Stimulated activated CD8-positive, alpha-beta memory T cell treated with anti-CD3 and anti-CD28 coated beads, Interleukin-4, amount 100 ng/mL, for 4 hours (primary cell): ENCODE results near the gene DMRTC2.
"Not testable (repeated sequence)": the region's sequence is repeated elsewhere in the genome, so short reads cannot be mapped to it uniquely, and the experiment has no call there.

Experiments
- DNase-seq, 2 donors: peaks; one replicate each; pipeline ENCODE4 v3.0.0-alpha.2; 2020; ENCODE audit warnings: low read depth in 2 of 2, low spot score in 1 of 2

The DMRTC2 gene

DNA sequence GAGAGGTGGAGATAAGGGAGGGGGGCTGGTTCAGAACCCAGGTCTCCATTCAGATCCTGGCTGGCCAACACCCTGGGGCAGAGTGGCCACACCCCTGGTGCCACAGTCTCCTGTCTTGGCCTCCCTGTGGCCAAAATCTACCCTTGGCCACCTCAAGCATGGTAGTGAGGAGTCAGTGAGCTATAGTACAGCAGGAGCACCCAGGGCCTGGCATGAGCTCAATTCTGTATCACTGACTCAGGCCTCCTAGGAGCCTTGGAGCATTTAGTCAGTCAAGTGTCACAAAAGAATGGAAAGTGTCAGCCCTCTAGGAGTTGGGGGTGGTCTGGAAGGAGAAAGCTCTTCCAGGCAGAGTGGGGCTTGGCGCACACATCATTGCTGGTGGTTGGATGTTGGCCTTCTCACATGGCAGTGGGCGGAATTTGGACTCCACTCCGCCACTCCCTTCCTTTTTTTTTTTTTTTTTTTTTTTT lies 25.6 kb downstream of the DMRTC2 start:
- DNase-seq: no peak

DNA sequence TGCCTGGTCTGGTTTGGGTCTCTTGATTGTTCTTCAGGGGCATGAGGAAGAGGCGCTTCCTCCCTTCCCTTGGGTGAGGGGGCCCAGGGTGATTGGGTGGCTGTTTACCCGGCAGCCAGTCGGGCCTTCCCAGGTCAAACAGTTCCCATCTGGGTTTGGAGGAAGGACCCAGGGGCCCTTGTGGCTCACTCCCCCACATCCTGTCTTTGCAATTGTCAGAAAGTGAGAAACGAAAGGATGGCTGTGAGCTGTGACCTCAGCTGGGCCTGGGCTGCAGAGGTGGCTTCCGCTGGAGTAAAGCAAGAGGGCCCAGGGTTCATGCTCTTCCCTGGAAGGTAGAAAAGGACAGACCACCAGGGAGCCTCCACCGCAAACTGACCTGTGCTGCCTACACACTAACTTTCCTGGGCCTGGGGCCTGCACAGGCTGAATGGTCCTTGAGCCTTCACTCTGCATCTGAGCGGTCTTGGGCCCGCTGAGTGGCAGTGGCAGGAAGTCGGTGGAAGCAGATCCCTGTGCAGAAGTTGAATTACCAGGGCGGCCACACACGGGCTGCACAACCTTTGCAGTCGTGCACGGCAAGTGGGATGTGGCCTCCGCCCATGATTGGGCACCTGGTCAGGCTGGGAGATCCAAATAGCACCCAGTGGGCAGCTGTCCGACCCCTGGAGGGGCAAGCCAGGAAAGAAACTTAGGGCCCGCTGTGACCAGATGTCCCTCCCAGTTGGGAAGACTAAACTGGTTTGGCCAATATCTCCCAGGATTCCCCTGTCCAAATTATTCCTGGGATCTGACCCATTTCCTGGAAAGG lies 26.9 kb downstream of the DMRTC2 start:
- no peak for DNase-seq

DNA sequence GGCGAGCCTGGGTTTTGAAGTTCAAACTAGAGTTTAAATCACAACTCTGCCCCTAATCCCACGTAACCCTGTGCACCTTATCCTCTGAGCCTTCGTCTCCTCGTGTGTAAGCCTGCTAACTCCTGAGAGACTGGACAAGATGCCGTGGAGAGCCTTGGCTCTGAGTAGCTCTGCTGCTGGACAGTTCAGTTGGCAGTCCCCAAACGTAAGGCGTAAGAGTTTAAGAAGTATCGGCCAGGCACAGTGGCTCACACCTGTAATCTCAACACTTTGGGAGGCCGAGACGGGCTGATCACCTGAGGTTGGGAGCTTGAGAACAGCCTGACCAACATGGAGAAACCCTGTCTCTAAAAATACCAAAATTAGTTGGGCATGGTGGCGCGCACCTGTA lies 27.5 kb downstream of the DMRTC2 start:
- no peak for DNase-seq

DNA sequence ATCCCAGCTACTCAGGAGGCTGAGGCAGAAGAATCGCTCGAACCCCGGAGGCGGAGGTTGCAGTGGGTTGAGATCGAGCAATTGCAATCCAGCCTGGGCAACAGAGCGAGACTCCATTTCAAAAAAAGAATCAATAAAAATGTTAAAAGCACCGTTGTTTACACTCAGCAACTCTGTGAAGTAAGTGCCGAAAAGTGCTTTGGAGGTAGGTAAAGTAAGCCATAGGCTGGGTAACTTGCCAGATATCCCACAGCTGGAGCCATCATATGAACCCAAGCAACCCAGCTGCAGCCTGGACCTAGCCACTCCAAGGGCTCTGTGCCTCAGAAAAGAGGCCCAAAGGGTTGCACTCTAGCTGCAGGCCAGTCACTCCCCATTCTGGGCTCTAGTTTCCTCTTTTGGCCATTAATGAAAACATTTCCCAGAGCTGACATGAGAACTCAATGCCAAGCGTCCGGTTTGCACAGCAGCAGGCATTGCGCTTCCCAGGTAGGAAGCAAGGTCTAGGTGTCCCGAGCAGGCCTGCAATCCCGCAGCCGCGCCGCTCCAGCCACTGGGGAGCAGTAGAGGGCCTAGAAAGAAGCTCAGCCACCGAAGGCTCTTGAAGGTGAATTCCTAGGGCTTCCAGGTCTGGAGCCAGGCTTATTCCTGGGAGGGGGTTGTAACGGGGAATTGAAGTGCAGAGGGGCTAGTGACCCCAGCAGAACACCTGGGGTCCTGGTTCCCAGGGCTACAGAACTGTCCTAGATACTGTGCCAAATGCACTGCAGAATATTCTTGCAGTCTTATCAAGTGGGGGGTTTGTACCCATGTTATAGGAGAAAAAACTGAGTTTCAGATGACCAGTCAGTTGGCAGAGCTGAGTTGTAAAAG lies 28.2 kb downstream of the DMRTC2 start:
- no peak for DNase-seq

DNA sequence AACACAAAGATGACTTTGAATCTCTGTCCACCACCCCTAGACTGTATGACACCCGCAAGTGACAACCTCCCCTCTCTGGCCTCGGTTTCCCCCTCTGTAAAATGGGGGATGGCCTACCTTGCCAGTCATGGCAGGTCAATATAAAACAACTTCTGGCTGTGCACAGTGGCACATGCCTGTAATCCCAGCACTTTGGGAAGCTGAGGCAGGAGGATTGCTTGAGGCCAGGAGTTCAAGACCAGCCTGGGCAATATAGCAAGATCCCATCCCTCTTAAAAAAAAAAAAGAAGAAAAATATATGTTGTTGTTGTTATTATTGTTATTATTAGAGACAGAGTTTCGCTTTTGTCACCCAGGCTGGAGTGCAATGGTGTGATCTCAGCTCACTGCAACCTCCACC lies 31.1 kb downstream of the DMRTC2 start:
- DNase-seq: not testable (repeated sequence)

DNA sequence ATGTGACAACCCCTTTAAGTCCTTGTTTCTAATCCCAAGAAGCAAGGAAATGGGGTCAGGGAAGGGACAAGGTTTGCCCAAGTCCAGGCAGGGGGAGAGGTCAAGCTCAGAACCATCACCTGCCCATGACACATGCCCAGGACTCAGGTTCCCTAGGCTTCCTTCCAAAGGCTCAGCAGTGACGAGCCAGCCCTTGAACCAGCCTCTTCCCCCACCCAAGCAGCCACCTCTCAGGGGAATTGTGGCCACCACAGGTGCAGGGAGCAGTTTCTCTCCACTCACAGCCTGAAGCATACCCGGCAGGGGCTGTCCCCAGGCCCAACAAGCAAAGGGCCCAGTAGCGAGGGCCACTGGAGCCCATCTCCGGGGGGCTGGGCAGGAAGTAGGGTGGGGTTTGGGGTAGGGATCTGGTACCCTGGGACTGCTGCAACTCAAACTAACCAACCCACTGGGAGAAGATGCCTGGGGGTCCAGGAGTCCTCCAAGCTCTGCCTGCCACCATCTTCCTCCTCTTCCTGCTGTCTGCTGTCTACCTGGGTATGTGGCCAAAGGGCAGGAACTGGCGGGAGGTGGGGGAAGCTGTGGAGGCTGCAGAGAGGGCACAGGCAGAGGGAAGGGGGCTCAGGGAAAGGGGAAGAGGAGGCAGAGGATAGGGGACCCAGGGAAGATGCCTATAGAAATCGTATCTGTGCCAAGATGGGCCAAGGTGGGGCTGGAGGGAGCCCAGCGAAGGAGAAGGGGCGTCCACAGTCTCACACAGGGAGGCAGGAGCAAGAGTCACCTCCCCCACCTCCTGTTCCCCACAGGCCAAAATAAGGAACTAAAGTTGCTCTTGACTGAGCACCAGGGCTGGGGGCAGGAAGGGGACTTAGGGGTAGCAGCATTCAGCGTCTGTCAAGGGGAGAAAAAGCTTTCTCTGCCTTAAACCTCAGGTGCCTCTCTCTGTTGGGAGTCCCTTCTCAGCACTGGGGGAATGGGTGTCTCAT lies 32.3 kb downstream of the DMRTC2 start, which contains the start of gene CD79A:
Gene CD79A, plus strand, starts transcription at position 433 of the 986 bp plus-strand sequence. Its CDS starts 26 bp downstream, at position 459.
- DNase-seq: no peak

DNA sequence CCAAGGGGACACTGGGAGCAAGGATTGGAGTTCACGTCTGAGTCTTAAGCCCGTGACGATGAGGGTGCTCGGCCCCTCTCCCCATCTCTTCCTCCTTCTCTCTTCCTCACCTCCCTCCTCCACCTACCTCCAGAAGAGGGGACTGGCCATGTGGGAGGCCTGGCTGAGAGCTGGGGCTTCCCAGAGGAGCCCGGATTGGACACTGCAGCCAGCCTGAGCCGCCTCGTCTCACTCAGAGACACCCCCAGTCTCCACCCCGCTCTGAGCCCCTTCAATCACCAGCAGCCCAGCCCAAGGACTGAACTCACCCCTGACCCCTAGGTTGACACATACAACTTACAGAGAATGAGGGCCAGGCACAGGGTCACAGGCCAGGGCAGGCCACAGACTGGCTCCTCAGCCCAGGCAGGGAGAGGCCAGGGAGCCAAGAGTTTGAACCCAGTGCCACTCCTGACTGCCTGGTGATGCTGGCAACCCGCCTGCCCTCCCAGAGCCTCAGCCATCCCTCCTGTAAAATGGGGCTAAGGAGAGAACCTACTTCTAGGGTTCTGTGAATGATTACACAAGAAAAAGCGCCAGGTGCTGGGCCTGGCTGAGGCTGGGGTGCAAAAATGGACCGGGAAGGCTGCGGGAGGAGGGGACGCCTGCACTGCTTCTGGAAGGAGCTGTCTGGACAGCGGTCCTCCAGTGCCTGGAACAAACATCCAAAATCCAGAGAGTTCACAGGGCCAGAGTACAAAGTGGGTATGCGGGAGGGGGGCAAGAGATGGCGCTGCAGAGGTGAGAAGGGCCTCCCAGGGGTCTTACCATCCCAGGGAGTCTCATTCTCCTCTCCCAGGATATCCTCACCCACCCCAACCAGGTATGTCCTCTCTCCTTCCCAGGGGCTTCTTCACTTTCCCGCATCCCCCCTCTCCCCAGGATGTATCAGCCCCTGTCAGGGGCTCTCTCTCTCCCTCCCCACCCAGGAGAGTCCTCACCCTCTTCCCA lies 33.4 kb downstream of the DMRTC2 start:
- no peak for DNase-seq

DNA sequence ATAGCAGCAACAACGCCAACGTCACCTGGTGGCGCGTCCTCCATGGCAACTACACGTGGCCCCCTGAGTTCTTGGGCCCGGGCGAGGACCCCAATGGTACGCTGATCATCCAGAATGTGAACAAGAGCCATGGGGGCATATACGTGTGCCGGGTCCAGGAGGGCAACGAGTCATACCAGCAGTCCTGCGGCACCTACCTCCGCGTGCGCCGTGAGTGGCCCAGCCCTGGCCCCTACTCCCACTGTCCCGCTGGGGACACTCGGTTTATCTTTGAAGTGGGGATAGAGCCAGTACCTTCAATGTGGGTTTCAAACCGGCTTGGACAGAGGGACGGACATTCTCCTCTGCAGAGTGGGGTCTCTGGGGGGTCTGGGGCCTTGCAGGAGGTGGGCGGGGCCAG lies 34.2 kb downstream of the DMRTC2 start:
- DNase-seq: no peak

DNA sequence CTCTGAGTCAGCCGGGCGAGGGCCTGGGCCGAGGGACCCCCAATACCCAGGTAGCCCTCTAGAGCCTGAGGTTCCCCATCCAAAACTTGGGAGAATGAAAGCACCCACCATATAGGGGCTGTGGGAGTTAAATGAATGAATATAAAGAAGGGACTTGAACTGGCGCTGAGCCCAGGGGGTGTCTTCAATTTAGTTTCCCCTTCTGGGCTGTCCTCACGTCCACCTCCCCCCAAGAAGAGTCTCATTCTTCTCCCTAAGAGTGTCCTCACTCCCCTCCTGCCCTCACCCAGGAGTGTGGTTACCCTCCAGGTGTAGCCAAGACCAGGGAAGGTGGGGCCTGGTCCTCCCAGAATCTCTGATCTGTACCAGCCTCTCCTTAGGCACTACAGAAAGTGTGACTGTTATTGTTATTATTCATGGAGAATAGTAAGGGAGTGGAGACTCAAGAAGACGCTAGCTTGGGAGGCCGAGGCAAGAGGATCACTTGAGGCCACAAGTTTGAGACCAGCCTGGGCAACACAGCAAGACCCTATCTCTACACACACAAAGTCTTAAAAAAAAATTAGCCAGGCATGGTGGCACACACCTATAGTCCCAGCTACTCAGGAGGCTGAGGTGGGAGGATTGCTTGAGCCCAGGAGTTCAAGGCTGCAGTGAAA lies 35.0 kb downstream of the DMRTC2 start:
- no peak for DNase-seq

DNA sequence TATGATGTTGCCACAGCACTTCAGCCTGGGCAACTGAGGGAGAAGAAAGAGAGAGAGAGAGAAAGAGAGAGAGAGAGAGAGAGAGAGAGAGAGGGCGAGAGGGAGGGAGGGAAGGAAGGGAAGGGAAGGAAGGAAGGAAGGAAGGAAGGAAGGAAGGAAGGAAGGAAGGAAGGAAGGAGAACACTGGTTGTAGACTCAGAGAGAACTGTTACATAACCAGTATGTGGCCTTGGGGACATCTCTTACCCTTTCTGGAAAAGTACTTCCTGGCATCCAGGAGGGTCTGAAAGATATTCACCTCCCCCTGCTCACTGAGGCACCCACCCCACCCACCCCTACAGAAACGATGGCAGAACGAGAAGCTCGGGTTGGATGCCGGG lies 35.5 kb downstream of the DMRTC2 start:
- no peak for DNase-seq

DNA sequence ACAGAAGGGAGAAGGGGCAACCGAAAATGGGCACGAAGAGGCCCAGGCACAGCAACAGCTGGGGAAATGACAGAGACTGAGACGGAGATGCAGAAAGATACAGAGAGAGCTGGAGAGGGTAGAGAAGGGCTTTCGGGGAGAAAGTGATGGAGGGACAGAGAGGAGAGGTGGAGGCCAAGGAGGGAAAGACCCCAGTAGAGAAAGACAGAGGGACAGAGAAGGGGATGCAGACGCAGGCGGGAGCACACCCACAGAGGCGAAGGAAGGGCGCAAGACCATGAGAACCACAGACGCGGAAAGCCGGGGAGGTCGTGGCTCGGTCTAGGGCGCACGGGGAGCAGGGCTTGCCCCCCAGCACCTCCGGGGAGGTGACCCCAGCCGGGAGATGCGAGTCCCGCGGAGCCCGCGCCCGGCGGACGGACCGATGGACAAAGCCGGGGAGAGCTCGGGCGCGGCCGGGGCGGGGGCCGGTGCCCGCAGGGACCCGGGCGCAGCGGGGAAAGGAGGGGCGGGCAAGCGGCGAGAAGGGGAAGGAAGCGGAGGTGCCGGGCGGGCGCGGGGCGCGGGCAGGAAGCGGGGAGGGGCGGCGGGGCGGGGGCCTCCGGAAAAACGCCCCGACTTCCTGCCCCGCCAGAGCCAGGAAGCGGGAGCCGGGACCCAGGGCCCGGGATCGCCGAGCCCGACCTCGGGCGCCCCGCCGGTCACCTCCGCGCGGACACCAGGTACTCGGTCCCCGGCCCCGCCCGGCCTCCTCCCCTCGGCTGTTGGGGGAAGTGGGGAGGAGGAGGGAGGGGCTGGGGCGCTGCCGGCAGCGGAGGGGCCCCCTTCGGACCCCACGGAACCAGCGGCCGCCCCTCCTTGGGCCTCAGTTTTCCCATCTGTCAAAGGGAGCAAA lies 38.0 kb downstream of the DMRTC2 start, which contains the start of gene ARHGEF1:
Gene ARHGEF1, plus strand, starts transcription at position 617 of the 895 bp plus-strand sequence. CDS start 4,899 bp downstream, outside the sequence.
- DNase-seq: no peak

DNA sequence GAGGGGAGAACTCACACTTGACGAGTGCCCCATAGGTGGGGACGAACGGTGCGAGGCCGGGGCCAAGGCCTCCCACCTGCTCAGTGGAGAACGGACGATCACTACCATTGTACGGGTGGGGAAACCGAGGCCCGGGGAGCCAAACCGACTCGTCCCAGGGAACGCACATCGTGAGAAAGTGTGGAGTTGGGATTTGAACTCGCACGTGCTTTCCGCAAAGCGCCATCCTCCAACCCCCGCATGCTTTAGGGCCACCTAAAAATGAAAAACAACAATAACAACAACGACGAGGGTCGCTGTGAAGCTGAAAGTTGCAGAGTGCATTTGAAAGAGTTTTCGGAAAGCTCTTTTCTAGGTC lies 38.6 kb downstream of the DMRTC2 start:
- no peak for DNase-seq

DNA sequence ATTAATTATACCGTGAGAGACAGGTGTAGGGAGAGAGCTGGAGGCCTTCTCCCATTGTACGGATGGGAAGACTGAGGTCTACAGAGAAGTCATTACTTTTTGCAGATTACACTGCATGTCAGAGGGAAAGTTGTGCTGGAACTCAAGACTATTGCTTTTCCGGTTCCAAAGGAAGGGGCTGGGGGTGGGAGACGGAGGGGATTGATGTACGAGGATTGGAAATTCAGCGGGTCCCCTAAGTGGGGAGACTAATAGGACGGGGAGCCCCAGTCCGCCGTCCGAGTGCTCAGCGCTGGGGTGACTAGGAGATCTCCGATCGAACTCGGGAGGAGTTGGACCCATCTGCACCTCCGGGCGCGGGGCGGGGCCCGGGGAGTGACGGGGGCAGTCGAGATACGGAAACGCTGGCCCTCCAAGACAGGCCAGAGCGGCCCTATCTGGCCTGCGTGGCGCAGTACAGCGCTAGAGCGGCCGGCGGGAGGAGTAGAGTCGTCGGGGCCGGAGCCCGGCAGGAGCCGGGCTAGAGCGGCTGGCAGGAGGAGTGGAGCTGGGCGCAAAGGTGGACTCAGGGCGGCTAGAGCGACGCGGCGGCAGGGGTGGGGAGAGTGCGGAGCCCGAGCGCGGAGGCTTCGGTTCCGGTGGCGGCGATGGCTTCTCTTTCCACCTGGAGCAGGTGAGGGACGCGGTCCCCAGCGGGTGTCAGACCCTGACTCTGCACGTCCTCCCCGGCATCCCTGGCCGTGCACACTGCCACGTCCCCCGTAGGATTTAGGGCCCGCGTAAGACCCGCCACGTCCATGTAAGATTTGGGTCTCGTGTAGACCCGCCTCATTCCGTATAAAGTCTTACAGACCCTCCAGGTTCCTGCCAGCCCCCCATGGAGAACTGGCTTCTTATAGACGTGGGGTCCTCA lies 39.2 kb downstream of the DMRTC2 start:
- DNase-seq: peak; percentile 68 to 85

DNA sequence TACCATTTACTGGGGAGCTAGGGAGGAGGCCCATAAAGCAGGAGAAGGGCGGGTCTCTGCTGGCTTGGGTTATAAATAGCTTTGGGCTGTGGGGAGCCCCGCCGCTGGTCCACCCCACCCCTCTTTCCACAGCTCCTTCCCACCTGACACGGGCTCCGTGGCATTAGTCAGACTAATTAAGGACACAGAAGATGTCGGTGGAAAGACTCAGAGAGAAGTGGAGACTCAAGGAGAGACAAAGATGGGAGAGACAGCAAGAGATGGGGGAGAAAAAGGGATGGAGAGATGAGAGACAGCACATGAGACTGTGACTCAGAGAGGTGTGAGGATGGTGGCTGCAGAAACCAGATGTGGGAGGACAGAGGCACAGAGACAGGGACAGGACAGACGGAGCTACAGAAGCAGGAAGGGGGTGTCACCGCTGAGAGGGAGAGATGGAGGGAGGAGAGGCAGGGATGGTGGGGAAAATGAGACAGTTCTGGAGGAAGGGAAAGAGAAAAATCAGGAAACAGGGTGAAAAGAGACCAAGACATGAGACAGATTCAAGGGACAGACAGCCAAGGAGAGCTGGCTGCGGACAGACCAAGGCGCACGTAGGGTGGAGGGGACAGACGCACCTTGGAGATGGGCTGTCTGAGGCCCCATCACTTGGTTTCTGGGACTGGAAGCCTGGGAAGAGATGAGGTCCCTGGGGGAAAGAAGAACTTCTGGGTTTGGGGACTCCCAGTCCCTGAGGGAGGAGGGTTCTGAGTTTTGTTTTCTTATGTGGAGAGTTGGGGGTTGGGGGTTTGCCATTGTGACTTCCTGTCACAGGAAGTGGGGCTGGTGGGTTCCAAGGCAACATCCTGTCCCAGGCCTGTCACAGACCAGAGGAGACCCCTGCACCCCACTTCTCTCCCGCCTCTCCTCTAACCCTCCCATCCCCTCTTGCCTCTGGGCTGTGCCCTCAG lies 42.2 kb downstream of the DMRTC2 start:
- DNase-seq: peak in 1 of 2 donors; percentile 58

DNA sequence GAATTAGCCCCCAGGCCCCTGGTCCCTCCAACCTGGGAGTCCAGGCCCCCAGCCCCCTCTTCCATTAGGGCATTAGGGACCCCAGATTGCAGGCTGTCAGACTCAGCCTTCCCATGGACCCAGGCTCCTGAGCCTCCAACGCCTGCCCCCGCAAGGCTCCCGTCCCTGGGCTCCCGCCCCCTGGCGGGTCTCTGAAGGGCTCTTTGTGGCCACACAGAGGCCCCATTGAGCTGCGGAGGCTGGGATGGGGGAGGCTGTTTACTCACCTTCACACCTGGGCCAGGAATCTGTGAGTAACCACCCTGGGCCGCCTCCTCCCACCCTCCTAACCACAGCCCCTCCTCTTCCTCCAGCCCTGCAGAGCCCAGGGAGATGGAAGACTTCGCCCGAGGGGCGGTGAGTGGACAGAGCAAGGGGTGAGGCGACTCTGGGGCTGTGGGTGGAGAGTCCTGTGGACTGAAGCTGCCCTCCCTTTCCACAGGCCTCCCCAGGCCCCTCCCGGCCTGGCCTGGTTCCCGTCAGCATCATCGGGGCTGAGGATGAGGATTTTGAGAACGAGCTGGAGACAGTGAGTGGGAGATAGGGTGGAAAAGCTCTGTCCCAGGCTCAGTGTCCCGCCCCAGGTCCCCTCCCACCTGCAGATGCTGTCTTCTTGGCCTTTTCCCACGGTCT lies 43.0 kb downstream of the DMRTC2 start:
- DNase-seq: peak; percentile 75 to 89
